ENCODE measurements around the gene DHX30.

DNA sequence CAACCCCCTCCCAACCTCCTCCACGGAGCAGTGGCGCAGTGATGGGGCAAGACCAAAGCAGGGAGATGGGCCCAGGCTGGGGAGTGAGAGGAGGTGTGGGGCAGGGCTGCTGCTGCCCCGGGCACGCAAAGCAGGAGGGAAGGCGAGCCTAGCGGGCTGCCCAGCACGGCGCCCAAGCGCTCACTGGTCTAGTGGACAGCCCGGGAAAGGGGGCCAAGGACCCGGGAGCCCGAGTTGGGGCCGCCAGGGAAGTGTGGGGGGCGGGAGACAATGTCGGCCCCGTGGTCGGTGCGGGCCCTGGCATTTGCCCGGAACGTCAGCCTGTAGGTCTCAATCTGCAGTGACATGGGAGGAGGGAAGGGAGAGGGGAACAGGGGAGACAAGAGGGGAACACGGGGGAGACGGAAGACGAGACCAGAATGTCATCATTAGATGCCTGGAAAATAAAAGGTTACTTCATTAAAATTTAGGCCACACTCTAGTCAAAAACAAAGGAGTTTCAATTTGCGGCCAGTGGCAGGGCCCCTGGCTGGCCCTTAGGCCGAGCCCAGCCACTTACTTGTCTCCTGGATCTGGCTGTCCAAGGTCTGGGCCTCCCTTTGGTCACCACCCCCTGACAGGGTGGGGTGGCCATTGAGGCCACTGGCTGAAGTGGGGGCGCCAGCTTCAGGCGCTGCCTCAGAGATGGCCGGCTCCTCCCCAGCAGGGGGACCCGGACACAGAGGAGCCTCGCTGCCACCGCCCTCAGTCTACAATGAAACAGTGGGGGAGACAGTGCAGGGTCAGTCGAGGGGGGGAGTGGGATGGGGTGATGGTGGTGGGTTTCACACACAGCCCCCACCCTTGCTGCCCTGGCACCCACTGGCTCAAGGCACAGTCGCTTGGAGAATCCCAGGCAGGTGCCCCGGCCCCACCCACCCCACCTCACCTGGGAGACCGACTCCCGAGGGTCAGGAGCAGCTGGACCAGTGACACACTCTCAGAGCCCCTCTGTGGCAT, 50.0 kb downstream of the DHX30 start:
- TF ChIP-seq, protein P1, sequence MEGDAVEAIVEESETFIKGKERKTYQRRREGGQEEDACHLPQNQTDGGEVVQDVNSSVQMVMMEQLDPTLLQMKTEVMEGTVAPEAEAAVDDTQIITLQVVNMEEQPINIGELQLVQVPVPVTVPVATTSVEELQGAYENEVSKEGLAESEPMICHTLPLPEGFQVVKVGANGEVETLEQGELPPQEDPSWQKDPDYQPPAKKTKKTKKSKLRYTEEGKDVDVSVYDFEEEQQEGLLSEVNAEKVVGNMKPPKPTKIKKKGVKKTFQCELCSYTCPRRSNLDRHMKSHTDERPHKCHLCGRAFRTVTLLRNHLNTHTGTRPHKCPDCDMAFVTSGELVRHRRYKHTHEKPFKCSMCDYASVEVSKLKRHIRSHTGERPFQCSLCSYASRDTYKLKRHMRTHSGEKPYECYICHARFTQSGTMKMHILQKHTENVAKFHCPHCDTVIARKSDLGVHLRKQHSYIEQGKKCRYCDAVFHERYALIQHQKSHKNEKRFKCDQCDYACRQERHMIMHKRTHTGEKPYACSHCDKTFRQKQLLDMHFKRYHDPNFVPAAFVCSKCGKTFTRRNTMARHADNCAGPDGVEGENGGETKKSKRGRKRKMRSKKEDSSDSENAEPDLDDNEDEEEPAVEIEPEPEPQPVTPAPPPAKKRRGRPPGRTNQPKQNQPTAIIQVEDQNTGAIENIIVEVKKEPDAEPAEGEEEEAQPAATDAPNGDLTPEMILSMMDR (IDR thresholded peaks at IDR 0.05) = no peak
- no peak for TF ChIP-seq ZFX (IDR thresholded peaks at IDR 0.05; ENCODE audit: borderline replicate concordance)
